ENCODE measurements around the gene BLTP3B. TPM values are rescaled to one million over a fixed set of nuclear protein-coding genes. Genes with fewer than 3 reads are reported as not detected.
A peak's percentile ranks its signal among the peaks of the same experiment; 100 is the strongest.

BLTP3B gene
- total RNA-seq, 1 donor from 2014 or later = 19.0 TPM

DNA sequence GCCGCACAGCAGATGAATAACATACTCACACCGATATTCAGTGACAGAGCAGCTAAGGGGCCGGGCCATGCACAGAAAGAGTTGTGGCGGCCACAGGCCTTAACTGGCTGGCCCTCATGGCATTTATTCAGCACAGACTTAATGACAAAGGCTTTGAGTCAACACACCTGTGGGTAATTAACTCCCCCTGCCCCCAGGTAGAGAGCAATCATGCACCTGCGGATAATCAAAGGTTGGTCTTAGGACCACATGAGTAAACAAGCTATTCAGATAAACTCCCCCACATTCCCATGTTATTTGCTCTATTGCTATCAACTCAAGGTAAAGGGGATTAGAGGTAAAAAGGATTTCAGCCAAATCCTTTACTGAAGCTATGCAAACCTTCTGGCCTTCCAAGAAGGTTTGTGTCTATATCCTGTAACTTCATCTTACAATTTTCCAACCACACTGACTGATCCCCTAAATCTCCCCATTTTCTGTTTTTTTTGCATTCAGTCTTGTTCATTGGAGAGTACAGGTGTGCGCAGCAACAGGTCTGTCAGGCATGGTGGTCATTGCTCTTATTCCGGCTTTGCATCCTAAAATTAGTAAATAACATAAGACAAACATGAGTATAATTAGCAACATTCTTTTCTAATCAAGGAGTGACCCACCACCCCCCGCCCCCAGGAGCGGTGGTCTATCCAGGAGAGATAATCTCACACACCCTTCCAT, 16.9 kb upstream of the BLTP3B start:
- no peaks in the 10 kb centered on the region for H3K9me3 Mint-ChIP-seq
- TF ChIP-seq CTCF (conservative IDR thresholded peaks at IDR 0.05) = no peak
- peaks cover 16% of the 10 kb centered on the region for H3K4me1 Mint-ChIP-seq
- no peak for DNase-seq (ENCODE audit: low read depth, low spot score)
- no peak overlapping the region for H3K27ac Mint-ChIP-seq (ENCODE audit: unreplicated experiment)
- no peak overlapping the region for H3K4me3 Mint-ChIP-seq
- H3K27me3 Mint-ChIP-seq (ENCODE audit: low read depth) = no peaks in the 10 kb centered on the region
- no peaks in the 10 kb centered on the region for H3K36me3 Mint-ChIP-seq (ENCODE audit: low read depth)

DNA sequence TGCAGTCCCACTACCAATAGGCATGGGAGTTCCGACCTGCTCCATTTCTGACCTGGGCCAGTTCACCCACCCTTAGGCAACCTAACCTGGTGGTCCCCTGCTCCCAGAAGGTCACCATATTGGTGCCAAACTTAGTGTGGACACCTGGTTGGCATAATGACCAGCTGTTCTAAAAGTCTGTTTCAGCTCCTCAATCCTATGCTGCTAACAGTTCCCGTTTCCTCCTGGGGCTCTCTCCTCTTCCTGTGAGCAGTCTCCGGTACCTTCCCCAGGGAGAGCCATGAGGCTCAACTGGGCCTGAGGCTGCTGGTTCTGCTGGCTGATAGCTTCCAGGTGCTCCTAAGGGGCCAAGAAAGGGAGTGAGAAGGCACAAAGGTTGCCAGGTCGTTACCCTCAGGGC, 15.9 kb upstream of the BLTP3B start:
- no peaks in the 10 kb centered on the region for H3K36me3 Mint-ChIP-seq (ENCODE audit: low read depth)
- no peak overlapping the region for H3K4me3 Mint-ChIP-seq
- H3K9me3 Mint-ChIP-seq = no peaks in the 10 kb centered on the region
- no peak for TF ChIP-seq CTCF (conservative IDR thresholded peaks at IDR 0.05)
- H3K4me1 Mint-ChIP-seq = peaks cover 7% of the 10 kb centered on the region
- no peaks in the 10 kb centered on the region for H3K27me3 Mint-ChIP-seq (ENCODE audit: low read depth)
- peak overlapping the region; percentile 78 for H3K27ac Mint-ChIP-seq (ENCODE audit: unreplicated experiment)
- no peak for DNase-seq (ENCODE audit: low read depth, low spot score)

GRCh38 chr12:100157427-100157821, 14.8 kb upstream of the BLTP3B start:
- no peak overlapping the region for H3K4me3 Mint-ChIP-seq
- H3K36me3 Mint-ChIP-seq (ENCODE audit: low read depth) = no peaks in the 10 kb centered on the region
- no peaks in the 10 kb centered on the region for H3K9me3 Mint-ChIP-seq
- H3K27ac Mint-ChIP-seq (ENCODE audit: unreplicated experiment) = no peak overlapping the region
- no peaks in the 10 kb centered on the region for H3K4me1 Mint-ChIP-seq
- H3K27me3 Mint-ChIP-seq (ENCODE audit: low read depth) = no peaks in the 10 kb centered on the region
- TF ChIP-seq CTCF (conservative IDR thresholded peaks at IDR 0.05) = no peak
- DNase-seq (ENCODE audit: low read depth, low spot score) = no peak

GRCh38 chr12:100156731-100157426, 14.2 kb upstream of the BLTP3B start:
- DNase-seq (ENCODE audit: low read depth, low spot score) = no peak
- H3K4me1 Mint-ChIP-seq = no peaks in the 10 kb centered on the region
- H3K9me3 Mint-ChIP-seq = no peaks in the 10 kb centered on the region
- H3K36me3 Mint-ChIP-seq (ENCODE audit: low read depth) = no peaks in the 10 kb centered on the region
- H3K27ac Mint-ChIP-seq (ENCODE audit: unreplicated experiment) = no peak overlapping the region
- no peak overlapping the region for H3K4me3 Mint-ChIP-seq
- no peaks in the 10 kb centered on the region for H3K27me3 Mint-ChIP-seq (ENCODE audit: low read depth)
- TF ChIP-seq CTCF (conservative IDR thresholded peaks at IDR 0.05) = no peak

- peak; percentile 78 for TF ChIP-seq CTCF (conservative IDR thresholded peaks at IDR 0.05)
- Mint-ChIP-seq H3K9me3 (no peaks in the 10 kb centered on the region), H3K4me1 (no peaks in the 10 kb centered on the region), H3K27me3 (ENCODE audit: low read depth) (no peaks in the 10 kb centered on the region), H3K4me3 (no peak overlapping the region), H3K36me3 (ENCODE audit: low read depth) (no peaks in the 10 kb centered on the region), H3K27ac (ENCODE audit: unreplicated experiment) (peak overlapping the region; percentile 89)
- peak; percentile 80 for DNase-seq (ENCODE audit: low read depth, low spot score)
Measured at GRCh38 chr12:100154474-100155247, 12.0 kb upstream of the BLTP3B start.

All from neural crest cell (in vitro differentiated cells).